ENCODE data around the gene PLCD3. TPM values are rescaled to one million over a fixed set of nuclear protein-coding genes. Genes with fewer than 3 reads are reported as not detected.

Gene PLCD3
- polyA plus RNA-seq, 4 donors: 7.8 to 23.1 (median 11.2) TPM

DNA sequence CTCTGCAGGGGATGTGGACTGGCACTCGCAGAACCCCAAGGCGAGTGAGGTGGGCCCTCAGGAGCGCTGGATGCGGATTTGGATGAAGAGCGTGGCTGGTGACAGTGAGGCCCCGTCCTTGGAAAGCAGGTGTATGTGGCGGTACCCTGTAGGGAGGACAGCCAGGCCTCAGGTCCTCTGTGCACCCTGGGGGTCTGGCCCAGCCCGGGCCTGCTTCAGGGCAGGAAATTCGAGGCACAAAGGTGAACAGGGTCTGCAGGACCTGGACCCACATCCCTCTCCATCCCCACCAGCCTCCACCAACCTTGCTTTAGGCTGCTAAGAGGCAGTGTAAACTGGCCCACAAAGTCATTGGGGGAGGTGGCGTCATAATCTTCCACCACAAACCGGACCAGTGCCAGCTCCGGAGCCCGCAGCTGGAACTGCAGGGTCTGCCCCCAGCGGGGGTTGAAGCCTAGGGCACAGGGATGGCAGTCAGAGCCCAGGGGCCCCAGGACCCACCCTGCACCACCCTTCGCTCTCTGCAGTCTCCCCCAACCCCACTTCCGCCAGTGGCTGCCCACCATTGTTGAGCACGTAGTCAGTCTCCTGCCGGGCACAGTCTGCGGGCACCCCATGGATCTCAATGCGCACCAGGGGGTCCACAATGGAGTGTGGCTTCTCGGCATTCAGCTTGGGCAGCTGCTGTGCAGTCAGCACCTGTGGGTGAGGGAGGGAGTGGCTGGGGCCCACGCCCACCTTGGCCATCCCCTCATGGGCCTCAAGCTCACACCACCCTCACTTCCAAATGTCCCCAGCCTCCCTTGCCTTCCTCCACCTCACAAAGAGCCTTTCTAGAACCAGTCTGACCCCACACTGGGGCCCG lies 19.5 kb downstream of the PLCD3 start:
- Histone ChIP-seq H3K4me1 (ENCODE audit: control insufficient read depth in 3 of 3, insufficient read depth in 2 of 3, low read depth in 1 of 3, low read length in 2 of 3) (no peaks in the 10 kb centered on the region), H3K27me3 (ENCODE audit: control insufficient read depth in 3 of 3, insufficient read depth in 3 of 3, low read length in 3 of 3) (no peaks in the 10 kb centered on the region), H3K36me3 (ENCODE audit: control insufficient read depth in 3 of 3, insufficient read depth in 2 of 3, low read depth in 1 of 3, low read length in 3 of 3) (peaks cover 1 to 69% (median 2%) of the 10 kb centered on the region in 3 donors), H3K4me3 (ENCODE audit: low read depth in 1 of 3, low read length in 3 of 3) (no peak overlapping the region), H3K9me3 (ENCODE audit: control insufficient read depth in 2 of 2, insufficient read depth in 1 of 2, low read depth in 1 of 2, low read length in 1 of 2) (no peaks in the 10 kb centered on the region), H3K27ac (ENCODE audit: low read depth in 1 of 3, low read length in 2 of 3) (no peak overlapping the region)
- DNase-seq (no peak), FAIRE-seq (no peak)
- 91 to 95% (median 94%) methylated on average over 22 to 23 of the region's 23 CpGs for whole genome bisulfite sequencing, 3 donors

DNA sequence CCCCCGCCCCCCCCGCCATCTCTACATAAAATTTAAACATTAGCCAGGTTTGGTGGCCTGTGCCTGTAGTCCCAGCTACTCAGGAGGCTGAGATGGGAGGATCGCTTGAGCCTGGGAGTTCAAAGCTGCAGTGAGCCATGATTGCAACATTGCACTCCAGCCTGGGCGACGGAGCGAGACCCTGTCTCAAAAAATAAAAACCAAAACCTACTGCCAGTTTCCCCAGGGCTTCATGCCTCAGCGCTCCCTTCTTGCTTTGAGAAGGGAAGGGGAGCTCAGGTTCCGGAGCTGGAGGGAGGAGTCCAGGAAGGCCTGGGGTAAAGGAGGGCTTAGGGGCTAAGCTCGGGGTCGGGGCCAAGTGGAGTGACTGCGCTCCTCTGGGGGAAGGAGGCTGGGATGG lies 20.5 kb downstream of the PLCD3 start:
- Histone ChIP-seq H3K9me3 (ENCODE audit: control insufficient read depth in 2 of 2, insufficient read depth in 1 of 2, low read depth in 1 of 2, low read length in 1 of 2) (no peaks in the 10 kb centered on the region), H3K27ac (ENCODE audit: low read depth in 1 of 3, low read length in 2 of 3) (no peak overlapping the region), H3K4me3 (ENCODE audit: low read depth in 1 of 3, low read length in 3 of 3) (no peak overlapping the region), H3K4me1 (ENCODE audit: control insufficient read depth in 3 of 3, insufficient read depth in 2 of 3, low read depth in 1 of 3, low read length in 2 of 3) (no peaks in the 10 kb centered on the region), H3K36me3 (ENCODE audit: control insufficient read depth in 3 of 3, insufficient read depth in 2 of 3, low read depth in 1 of 3, low read length in 3 of 3) (peaks cover 5 to 75% (median 5%) of the 10 kb centered on the region in 3 donors), H3K27me3 (ENCODE audit: control insufficient read depth in 3 of 3, insufficient read depth in 3 of 3, low read length in 3 of 3) (no peaks in the 10 kb centered on the region)
- WGBS, 3 donors: 93 to 94% (median 93%) methylated on average over 11 of the region's 11 CpGs
- DNase-seq (no peak), FAIRE-seq (no peak)

DNA sequence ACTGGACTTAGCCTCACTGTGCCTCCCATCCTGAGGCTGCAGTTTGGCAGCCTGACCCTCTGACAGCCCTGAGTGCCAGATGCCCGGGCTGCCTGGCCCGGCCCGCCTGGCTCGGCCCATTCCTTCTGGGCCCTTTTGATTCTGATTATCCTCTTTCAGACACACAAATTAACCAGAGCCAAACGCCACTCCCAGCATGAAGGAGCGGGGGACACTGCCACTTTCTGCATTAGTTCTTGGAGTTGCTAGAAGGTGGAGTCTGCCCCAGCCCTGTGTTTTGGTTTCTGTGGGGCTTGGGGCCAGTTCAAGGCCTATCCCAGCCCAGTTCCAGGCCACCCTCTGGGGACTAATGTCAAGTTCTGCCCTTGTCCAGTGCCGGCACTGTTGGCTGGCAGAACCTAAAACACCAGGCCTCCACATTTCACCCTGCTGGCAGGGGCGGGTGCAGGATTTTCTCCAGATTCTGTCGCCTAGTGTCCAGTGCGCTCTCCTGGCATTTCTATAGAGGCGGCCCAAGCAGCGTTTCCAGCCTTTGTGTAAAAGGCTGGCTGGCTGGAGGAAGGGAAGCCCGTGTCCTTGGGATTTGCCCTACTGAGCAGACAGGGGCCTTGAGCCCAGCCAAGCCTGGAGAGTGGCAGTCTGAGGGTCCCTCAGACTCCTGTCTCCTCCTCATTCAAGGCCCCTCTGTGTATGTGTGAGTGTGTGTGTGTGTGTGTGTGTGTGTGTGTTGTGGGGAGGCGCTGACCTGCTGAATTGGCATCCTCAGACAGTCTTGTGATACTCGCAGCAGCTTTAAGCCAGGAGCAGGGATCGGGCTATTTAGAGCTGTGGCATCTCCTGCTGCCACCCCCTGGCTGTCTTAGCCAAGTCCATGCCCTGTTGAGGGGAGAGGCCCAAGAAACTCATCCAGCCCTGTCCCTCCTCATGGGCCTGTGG lies 21.4 kb downstream of the PLCD3 start:
- Histone ChIP-seq H3K27me3 (ENCODE audit: control insufficient read depth in 3 of 3, insufficient read depth in 3 of 3, low read length in 3 of 3) (no peaks in the 10 kb centered on the region), H3K9me3 (ENCODE audit: control insufficient read depth in 2 of 2, insufficient read depth in 1 of 2, low read depth in 1 of 2, low read length in 1 of 2) (no peaks in the 10 kb centered on the region), H3K36me3 (ENCODE audit: control insufficient read depth in 3 of 3, insufficient read depth in 2 of 3, low read depth in 1 of 3, low read length in 3 of 3) (peaks cover 5 to 81% (median 12%) of the 10 kb centered on the region in 3 donors), H3K27ac (ENCODE audit: low read depth in 1 of 3, low read length in 2 of 3) (no peak overlapping the region), H3K4me1 (ENCODE audit: control insufficient read depth in 3 of 3, insufficient read depth in 2 of 3, low read depth in 1 of 3, low read length in 2 of 3) (no peaks in the 10 kb centered on the region), H3K4me3 (ENCODE audit: low read depth in 1 of 3, low read length in 3 of 3) (no peak overlapping the region)
- 79 to 81% (median 79%) methylated on average over 16 of the region's 16 CpGs for WGBS, 3 donors
- FAIRE-seq (no peak), DNase-seq (peak in 1 of 2 donors; percentile 15)

DNA sequence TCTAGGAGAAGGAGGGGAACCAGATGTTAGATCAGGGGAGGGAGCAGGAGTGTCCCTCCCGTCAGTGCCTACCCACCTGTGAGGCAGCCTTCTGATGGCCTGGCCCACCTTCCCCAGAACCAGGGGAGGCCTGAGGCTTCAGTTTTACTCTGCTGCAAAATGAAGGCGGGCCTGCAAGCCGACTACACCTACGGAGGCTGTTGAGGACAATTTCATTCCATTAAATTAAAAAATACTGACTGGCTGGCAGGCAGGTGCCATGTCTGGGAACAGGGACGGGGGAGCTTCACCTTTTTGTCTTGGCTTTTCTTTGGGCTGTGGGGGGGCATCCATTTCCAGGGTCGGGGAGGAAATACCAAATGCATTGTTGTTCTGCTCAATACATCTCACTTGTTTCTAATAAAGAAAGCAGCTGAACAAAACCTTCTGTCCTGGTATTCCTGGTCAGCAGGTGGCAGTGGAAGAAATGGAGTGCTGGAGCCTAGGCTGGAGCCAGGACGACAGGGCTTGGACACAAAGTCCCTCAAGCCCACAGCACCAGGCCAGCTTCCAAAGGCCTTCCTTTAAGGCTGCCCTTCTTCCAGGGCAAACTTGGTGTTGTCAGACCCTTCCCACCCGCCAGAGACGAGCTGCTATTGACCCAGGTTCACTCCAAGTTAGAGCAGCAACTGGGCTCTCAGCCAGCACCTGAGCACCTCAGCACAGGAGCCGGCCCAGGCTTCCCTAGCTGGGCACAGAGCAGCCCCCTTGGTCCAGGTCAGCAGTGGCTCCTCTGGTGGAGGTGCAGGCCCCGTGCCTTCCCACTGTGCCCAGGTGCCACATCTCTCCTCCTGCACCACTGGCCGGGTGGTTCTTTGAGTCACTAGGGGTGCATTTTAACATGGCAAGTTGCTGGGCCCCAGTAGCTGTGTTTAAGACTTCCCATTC lies 23.5 kb downstream of the PLCD3 start:
- Histone ChIP-seq H3K27me3 (ENCODE audit: control insufficient read depth in 3 of 3, insufficient read depth in 3 of 3, low read length in 3 of 3) (no peaks in the 10 kb centered on the region), H3K27ac (ENCODE audit: low read depth in 1 of 3, low read length in 2 of 3) (no peak overlapping the region), H3K4me1 (ENCODE audit: control insufficient read depth in 3 of 3, insufficient read depth in 2 of 3, low read depth in 1 of 3, low read length in 2 of 3) (no peaks in the 10 kb centered on the region), H3K4me3 (ENCODE audit: low read depth in 1 of 3, low read length in 3 of 3) (no peak overlapping the region), H3K9me3 (ENCODE audit: control insufficient read depth in 2 of 2, insufficient read depth in 1 of 2, low read depth in 1 of 2, low read length in 1 of 2) (no peaks in the 10 kb centered on the region), H3K36me3 (ENCODE audit: control insufficient read depth in 3 of 3, insufficient read depth in 2 of 3, low read depth in 1 of 3, low read length in 3 of 3) (peaks cover 17 to 87% (median 18%) of the 10 kb centered on the region in 3 donors)
- FAIRE-seq (no peak), DNase-seq (no peak)
- WGBS, 3 donors: 72 to 77% (median 77%) methylated on average over 12 of the region's 12 CpGs

GRCh38 chr17:45108051-45108450 lies 24.3 kb downstream of the PLCD3 start:
- Histone ChIP-seq H3K4me1 (ENCODE audit: control insufficient read depth in 3 of 3, insufficient read depth in 2 of 3, low read depth in 1 of 3, low read length in 2 of 3) (no peaks in the 10 kb centered on the region), H3K9me3 (ENCODE audit: control insufficient read depth in 2 of 2, insufficient read depth in 1 of 2, low read depth in 1 of 2, low read length in 1 of 2) (no peaks in the 10 kb centered on the region), H3K36me3 (ENCODE audit: control insufficient read depth in 3 of 3, insufficient read depth in 2 of 3, low read depth in 1 of 3, low read length in 3 of 3) (peaks cover 24 to 87% (median 26%) of the 10 kb centered on the region in 3 donors), H3K27ac (ENCODE audit: low read depth in 1 of 3, low read length in 2 of 3) (no peak overlapping the region), H3K4me3 (ENCODE audit: low read depth in 1 of 3, low read length in 3 of 3) (no peak overlapping the region), H3K27me3 (ENCODE audit: control insufficient read depth in 3 of 3, insufficient read depth in 3 of 3, low read length in 3 of 3) (no peaks in the 10 kb centered on the region)
- 63 to 65% (median 64%) methylated on average over 9 of the region's 9 CpGs for WGBS, 3 donors
- no peak for FAIRE-seq
- DNase-seq: no peak

- Histone ChIP-seq H3K27me3 (ENCODE audit: control insufficient read depth in 3 of 3, insufficient read depth in 3 of 3, low read length in 3 of 3) (no peaks in the 10 kb centered on the region), H3K36me3 (ENCODE audit: control insufficient read depth in 3 of 3, insufficient read depth in 2 of 3, low read depth in 1 of 3, low read length in 3 of 3) (peaks cover 24 to 87% (median 29%) of the 10 kb centered on the region in 3 donors), H3K9me3 (ENCODE audit: control insufficient read depth in 2 of 2, insufficient read depth in 1 of 2, low read depth in 1 of 2, low read length in 1 of 2) (no peaks in the 10 kb centered on the region), H3K27ac (ENCODE audit: low read depth in 1 of 3, low read length in 2 of 3) (no peak overlapping the region), H3K4me1 (ENCODE audit: control insufficient read depth in 3 of 3, insufficient read depth in 2 of 3, low read depth in 1 of 3, low read length in 2 of 3) (no peaks in the 10 kb centered on the region), H3K4me3 (ENCODE audit: low read depth in 1 of 3, low read length in 3 of 3) (no peak overlapping the region)
- DNase-seq (no peak), FAIRE-seq (no peak)
- 84 to 91% (median 91%) methylated on average over 13 of the region's 13 CpGs for WGBS, 3 donors
Measured at GRCh38 chr17:45107293-45108010, 24.9 kb downstream of the PLCD3 start.

- Histone ChIP-seq H3K36me3 (ENCODE audit: control insufficient read depth in 3 of 3, insufficient read depth in 2 of 3, low read depth in 1 of 3, low read length in 3 of 3) (peaks cover 29 to 87% (median 30%) of the 10 kb centered on the region in 3 donors), H3K27me3 (ENCODE audit: control insufficient read depth in 3 of 3, insufficient read depth in 3 of 3, low read length in 3 of 3) (no peaks in the 10 kb centered on the region), H3K4me1 (ENCODE audit: control insufficient read depth in 3 of 3, insufficient read depth in 2 of 3, low read depth in 1 of 3, low read length in 2 of 3) (no peaks in the 10 kb centered on the region), H3K9me3 (ENCODE audit: control insufficient read depth in 2 of 2, insufficient read depth in 1 of 2, low read depth in 1 of 2, low read length in 1 of 2) (no peaks in the 10 kb centered on the region), H3K4me3 (ENCODE audit: low read depth in 1 of 3, low read length in 3 of 3) (no peak overlapping the region), H3K27ac (ENCODE audit: low read depth in 1 of 3, low read length in 2 of 3) (no peak overlapping the region)
- DNase-seq: no peak
- whole genome bisulfite sequencing, 3 donors: 89 to 91% (median 90%) methylated on average over 5 of the region's 5 CpGs
- no peak for FAIRE-seq
Measured at GRCh38 chr17:45106582-45106981, 25.7 kb downstream of the PLCD3 start.
